ENCODE data around the gene UBL5. TPM values are rescaled to one million over a fixed set of nuclear protein-coding genes. Genes with fewer than 3 reads are reported as not detected.
A peak's percentile ranks its signal among the peaks of the same experiment; 100 is the strongest.

UBL5 gene
- total and polyA plus RNA-seq, 10 of the 15 experiments (the other 5 are each of a cell fraction or from before 2014, with no cell fraction given): 297 to 897 (median 711) TPM

DNA sequence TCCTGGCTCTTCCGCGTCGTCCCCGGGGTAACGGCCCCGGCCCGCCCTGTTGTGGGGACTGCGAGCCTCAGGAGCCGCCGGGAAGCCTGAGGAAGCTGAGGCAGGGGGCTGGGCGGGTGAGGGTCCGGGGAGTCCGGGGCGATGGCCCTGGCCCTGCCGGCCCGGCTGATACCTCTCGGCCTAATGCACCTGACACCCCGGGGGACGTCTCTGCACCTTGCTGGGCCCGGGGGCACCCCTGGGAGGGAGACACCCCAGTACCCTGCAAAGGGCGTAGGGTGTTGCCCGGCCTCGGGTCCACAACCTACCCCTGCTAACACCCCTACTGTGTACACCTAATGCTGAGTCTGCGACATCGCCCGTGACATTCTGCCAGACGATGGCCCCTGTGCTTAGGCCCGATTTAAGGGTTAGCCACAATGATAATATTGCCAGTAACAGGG, 7.8 kb downstream of the UBL5 start (continued):
- TF ChIP-seq, protein P1, sequence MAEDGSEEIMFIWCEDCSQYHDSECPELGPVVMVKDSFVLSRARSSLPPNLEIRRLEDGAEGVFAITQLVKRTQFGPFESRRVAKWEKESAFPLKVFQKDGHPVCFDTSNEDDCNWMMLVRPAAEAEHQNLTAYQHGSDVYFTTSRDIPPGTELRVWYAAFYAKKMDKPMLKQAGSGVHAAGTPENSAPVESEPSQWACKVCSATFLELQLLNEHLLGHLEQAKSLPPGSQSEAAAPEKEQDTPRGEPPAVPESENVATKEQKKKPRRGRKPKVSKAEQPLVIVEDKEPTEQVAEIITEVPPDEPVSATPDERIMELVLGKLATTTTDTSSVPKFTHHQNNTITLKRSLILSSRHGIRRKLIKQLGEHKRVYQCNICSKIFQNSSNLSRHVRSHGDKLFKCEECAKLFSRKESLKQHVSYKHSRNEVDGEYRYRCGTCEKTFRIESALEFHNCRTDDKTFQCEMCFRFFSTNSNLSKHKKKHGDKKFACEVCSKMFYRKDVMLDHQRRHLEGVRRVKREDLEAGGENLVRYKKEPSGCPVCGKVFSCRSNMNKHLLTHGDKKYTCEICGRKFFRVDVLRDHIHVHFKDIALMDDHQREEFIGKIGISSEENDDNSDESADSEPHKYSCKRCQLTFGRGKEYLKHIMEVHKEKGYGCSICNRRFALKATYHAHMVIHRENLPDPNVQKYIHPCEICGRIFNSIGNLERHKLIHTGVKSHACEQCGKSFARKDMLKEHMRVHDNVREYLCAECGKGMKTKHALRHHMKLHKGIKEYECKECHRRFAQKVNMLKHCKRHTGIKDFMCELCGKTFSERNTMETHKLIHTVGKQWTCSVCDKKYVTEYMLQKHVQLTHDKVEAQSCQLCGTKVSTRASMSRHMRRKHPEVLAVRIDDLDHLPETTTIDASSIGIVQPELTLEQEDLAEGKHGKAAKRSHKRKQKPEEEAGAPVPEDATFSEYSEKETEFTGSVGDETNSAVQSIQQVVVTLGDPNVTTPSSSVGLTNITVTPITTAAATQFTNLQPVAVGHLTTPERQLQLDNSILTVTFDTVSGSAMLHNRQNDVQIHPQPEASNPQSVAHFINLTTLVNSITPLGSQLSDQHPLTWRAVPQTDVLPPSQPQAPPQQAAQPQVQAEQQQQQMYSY (CRISPR knock-in tag; IDR thresholded peaks at IDR 0.05): no peak
- TF ChIP-seq ZNF384 (IDR thresholded peaks at IDR 0.05; ENCODE audit: borderline replicate concordance, low read depth, low read length): no peak
- TF ChIP-seq ZNF274 (IDR thresholded peaks at IDR 0.05; ENCODE audit: insufficient read depth, insufficient read length): no peak
- TF ChIP-seq BCL11A (IDR thresholded peaks at IDR 0.05; ENCODE audit: low read depth, low read length): no peak
- no peak for TF ChIP-seq TCF3 (IDR thresholded peaks at IDR 0.05; ENCODE audit: borderline replicate concordance, insufficient read depth, low read depth, low read length)
- no peak for TF ChIP-seq TBL1XR1 (IDR thresholded peaks at IDR 0.05; ENCODE audit: low read depth, low read length)
- TF ChIP-seq CREB1 (IDR thresholded peaks at IDR 0.05; ENCODE audit: low read depth): no peak

DNA sequence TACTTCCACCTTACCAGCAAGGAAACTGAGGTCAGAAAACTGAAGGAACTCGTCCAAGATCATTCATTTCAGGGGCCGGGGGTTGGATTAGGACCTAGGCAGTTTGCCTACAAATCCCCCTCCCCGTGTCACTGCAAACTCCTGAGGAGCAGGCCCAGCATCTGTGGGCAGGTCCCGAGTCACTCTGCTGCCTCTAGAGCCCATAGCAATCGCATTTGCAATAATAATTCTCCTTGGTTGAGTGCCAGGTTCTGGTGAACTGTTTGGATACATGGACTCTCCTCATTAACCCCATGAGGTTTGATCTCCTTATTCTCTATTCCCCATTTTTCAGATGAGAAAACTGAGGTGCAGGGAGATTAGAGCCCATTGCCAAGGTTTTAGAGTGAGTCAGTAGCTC, 8.3 kb downstream of the UBL5 start:
- peaks cover 0 to 7% of the 10 kb centered on the region in 2 experiments; a peak in 2 of 4 replicates for H3K36me3 ChIP-seq (ENCODE audit: control insufficient read depth in 2 of 2, insufficient read depth in 2 of 2, low read length in 1 of 2)
- no peak for ATAC-seq
- DNase-seq (ENCODE audit: low read depth, low spot score): no peak
- ChIA-PET RAD21 (ENCODE audit: unreplicated experiment) (no interaction called here), SMC1A (ENCODE audit: uncharacterized antibody, unreplicated experiment) (no interaction called here), CTCF (no interaction called here), POLR2A (no interaction called here)
- in situ Hi-C loops (cut with MboI): no loop called here
- H2AFZ ChIP-seq (ENCODE audit: control insufficient read depth, low read depth, low read length): no peak overlapping the region
- intact Hi-C loops (cut with micrococcal nuclease; ENCODE audit: unreplicated experiment): no loop called here
- H4K20me1 ChIP-seq (ENCODE audit: control insufficient read depth, insufficient read depth): no peaks in the 10 kb centered on the region
- H3K4me2 ChIP-seq (ENCODE audit: control insufficient read depth, insufficient read depth): peak overlapping the region; percentile 85
- peak overlapping the region; percentile 70 for H3K9ac ChIP-seq (ENCODE audit: control insufficient read depth, insufficient read depth, low read length)
- no peaks in the 10 kb centered on the region for H3K27me3 ChIP-seq (replicated peaks in 1 of 2; ENCODE audit: control insufficient read depth in 2 of 2, insufficient read depth in 2 of 2, low read length in 1 of 2)
- peaks cover 17% of the 10 kb centered on the region for H3K79me2 ChIP-seq (ENCODE audit: control insufficient read depth, insufficient read depth, low read length)
- H3K4me1 ChIP-seq (ENCODE audit: control insufficient read depth, insufficient read depth, low read length): peaks cover 7% of the 10 kb centered on the region
- peak overlapping the region; percentile 97 for H3K4me3 ChIP-seq
- TF ChIP-seq, protein P2, sequence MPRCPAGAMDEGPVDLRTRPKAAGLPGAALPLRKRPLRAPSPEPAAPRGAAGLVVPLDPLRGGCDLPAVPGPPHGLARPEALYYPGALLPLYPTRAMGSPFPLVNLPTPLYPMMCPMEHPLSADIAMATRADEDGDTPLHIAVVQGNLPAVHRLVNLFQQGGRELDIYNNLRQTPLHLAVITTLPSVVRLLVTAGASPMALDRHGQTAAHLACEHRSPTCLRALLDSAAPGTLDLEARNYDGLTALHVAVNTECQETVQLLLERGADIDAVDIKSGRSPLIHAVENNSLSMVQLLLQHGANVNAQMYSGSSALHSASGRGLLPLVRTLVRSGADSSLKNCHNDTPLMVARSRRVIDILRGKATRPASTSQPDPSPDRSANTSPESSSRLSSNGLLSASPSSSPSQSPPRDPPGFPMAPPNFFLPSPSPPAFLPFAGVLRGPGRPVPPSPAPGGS (IDR thresholded peaks at IDR 0.05; ENCODE audit: borderline replicate concordance, insufficient read depth, low read depth, low read length, poor library complexity, severe bottlenecking): no peak
- TF ChIP-seq HDGF (IDR thresholded peaks at IDR 0.05): no peak
- no peak for TF ChIP-seq SMC3 (IDR thresholded peaks at IDR 0.05; ENCODE audit: borderline replicate concordance, low read length)
- no peak for TF ChIP-seq ZNF622 (IDR thresholded peaks at IDR 0.05)
- no peak for TF ChIP-seq MYB (IDR thresholded peaks at IDR 0.05; ENCODE audit: borderline replicate concordance, low read depth, low read length)
- no peak for FAIRE-seq
- no peak overlapping the region for H3K27ac ChIP-seq (ENCODE audit: control insufficient read depth, insufficient read depth)
- no peaks in the 10 kb centered on the region for H3K9me3 ChIP-seq (replicated peaks; ENCODE audit: control insufficient read depth, insufficient read depth, low read length)
- no TSS peak for BruUV-seq (replicated peaks)
- 2% methylated on average over 5 of the region's 5 CpGs for WGBS (ENCODE audit: insufficient coverage, insufficient replicate concordance, low lambda C conversion rate, missing lambda C conversion rate)

Measured in GM12878 (cell line).